ENCODE data around the gene SMG7.

- no peak for TF ChIP-seq CTCF (conservative IDR thresholded peaks at IDR 0.05)
- TF ChIP-seq EZH2 (IDR thresholded peaks at IDR 0.05; ENCODE audit: low read depth) = no peak
Measured at GRCh38 chr1:183505454-183506089, 33.3 kb downstream of the SMG7 start.

Data from PC-9 (cell line).